Spinal cord (tissue), 10 donors: Measurements from ENCODE around the gene IL24. TPM values are rescaled to one million over a fixed set of nuclear protein-coding genes. Genes with fewer than 3 reads are reported as not detected.
"Not testable (repeated sequence)": the region's sequence is repeated elsewhere in the genome, so short reads cannot be mapped to it uniquely, and the experiment has no call there.

Experiments
- DNase-seq, 6 donors: peaks; one replicate each; pipeline versions ENCODE4 v3.0.0 to v3.0.0-alpha.2; 2013 to 2015; ENCODE audit warnings: low spot score in 6 of 6, low read depth in 4 of 6
- H3K27ac ChIP-seq: one replicate; pipeline ENCODE4 v1.5.1; 2013; ENCODE audit warnings: low read depth, low read length, control low read depth
- H3K27me3 ChIP-seq: one replicate; pipeline ENCODE4 v1.6.1; 2013; ENCODE audit warnings: low read length; ENCODE audit not compliant: control insufficient read depth, insufficient read depth
- H3K36me3 ChIP-seq: one replicate; pipeline ENCODE4 v1.6.1; 2013; ENCODE audit warnings: low read length; ENCODE audit not compliant: control insufficient read depth, insufficient read depth
- H3K4me1 ChIP-seq: one replicate; pipeline ENCODE4 v1.6.1; 2013; ENCODE audit warnings: low read length; ENCODE audit not compliant: control insufficient read depth, insufficient read depth
- H3K4me3 ChIP-seq: one replicate; pipeline ENCODE4 v1.5.1; 2013; ENCODE audit warnings: low read depth, low read length, control low read depth
- H3K9me3 ChIP-seq: one replicate; pipeline ENCODE4 v1.6.1; 2013; ENCODE audit warnings: low read length; ENCODE audit not compliant: control insufficient read depth, insufficient read depth
- WGBS: methylation state at CpG from one replicate; pipeline ENCODE4 v1.1.5; 2013; ENCODE audit warnings: missing lambda C conversion rate; ENCODE audit not compliant: insufficient coverage; 5-methylcytosine and 5-hydroxymethylcytosine counted together
- long read RNA-seq, 4 donors: transcript quantifications; one replicate each; lab custom pipeline, GENCODE V29; 2026
- polyA plus RNA-seq, 2 donors: library from polyadenylated mRNA; unstranded; fragments of 120-200 nt; gene quantifications; one replicate each; pipeline ENCODE4 v1.2.1, GENCODE V29; 2013; ENCODE audit not compliant: insufficient read length in 2 of 2
- total RNA-seq, 2 donors: library from RNA; depleted of rRNA in 1 of 2; stranded (reverse); fragments of 120-200 nt in 1 of 2; fragments of >200 nt in 1 of 2; gene quantifications; one replicate each; pipeline versions ENCODE4 v1.2.3 to v1.2.4, GENCODE V29; 2013 to 2014
- donor health status: healthy.

IL24 gene, protein sequence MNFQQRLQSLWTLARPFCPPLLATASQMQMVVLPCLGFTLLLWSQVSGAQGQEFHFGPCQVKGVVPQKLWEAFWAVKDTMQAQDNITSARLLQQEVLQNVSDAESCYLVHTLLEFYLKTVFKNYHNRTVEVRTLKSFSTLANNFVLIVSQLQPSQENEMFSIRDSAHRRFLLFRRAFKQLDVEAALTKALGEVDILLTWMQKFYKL
- total RNA-seq (not detected), polyA plus RNA-seq (under 1 TPM; 0.29 to 0.52 TPM)
- long read RNA-seq, donor 1: 0 reads
- long read RNA-seq, donor 2: 0 reads
- long read RNA-seq, donor 3: 0 reads
- long read RNA-seq, donor 4: 0 reads

DNA sequence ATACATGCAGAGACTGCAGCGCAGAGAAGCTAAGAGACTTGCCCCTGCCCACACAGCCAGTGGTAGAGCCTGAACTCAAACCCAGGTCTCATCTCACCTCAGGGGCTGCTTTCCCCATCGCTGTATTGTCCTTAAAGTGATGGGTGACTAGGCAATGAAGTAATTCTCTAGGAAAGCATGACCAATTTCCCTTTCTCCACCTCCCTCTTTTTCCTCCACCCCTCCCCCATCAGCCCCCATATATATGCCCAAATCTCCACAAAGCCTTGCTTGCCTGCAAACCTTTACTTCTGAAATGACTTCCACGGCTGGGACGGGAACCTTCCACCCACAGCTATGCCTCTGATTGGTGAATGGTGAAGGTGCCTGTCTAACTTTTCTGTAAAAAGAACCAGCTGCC, at the start of gene IL24:
Gene IL24, plus strand, starts transcription at position 269 of the 400 bp plus-strand sequence. CDS start 390 bp downstream, outside the sequence.
- Histone ChIP-seq H3K36me3 (no peaks in the 10 kb centered on the region), H3K4me1 (no peaks in the 10 kb centered on the region), H3K27ac (no peak within 1 kb of the TSS), H3K4me3 (no peak within 1 kb of the TSS), H3K9me3 (no peaks in the 10 kb centered on the region), H3K27me3 (no peaks in the 10 kb centered on the region)
- no peak for DNase-seq
- no CpG with 5 or more reads among the region's 4 CpGs for WGBS

GRCh38 chr1:206847946-206848345, 49.3 kb upstream of the IL24 start:
- Histone ChIP-seq H3K4me1 (no peaks in the 10 kb centered on the region), H3K27me3 (no peaks in the 10 kb centered on the region), H3K4me3 (no peak overlapping the region), H3K27ac (no peak overlapping the region), H3K9me3 (no peaks in the 10 kb centered on the region), H3K36me3 (no peaks in the 10 kb centered on the region)
- no peak for DNase-seq
- WGBS: no CpG with 5 or more reads among the region's 1 CpG

GRCh38 chr1:206850401-206850800, 46.8 kb upstream of the IL24 start:
- H3K4me1 ChIP-seq: no peaks in the 10 kb centered on the region
- WGBS: no CpG with 5 or more reads among the region's 2 CpGs
- peaks cover 1% of the 10 kb centered on the region for H3K9me3 ChIP-seq
- H3K27ac ChIP-seq: no peak overlapping the region
- no peaks in the 10 kb centered on the region for H3K27me3 ChIP-seq
- no peak overlapping the region for H3K4me3 ChIP-seq
- H3K36me3 ChIP-seq: no peaks in the 10 kb centered on the region
- no peak for DNase-seq

DNA sequence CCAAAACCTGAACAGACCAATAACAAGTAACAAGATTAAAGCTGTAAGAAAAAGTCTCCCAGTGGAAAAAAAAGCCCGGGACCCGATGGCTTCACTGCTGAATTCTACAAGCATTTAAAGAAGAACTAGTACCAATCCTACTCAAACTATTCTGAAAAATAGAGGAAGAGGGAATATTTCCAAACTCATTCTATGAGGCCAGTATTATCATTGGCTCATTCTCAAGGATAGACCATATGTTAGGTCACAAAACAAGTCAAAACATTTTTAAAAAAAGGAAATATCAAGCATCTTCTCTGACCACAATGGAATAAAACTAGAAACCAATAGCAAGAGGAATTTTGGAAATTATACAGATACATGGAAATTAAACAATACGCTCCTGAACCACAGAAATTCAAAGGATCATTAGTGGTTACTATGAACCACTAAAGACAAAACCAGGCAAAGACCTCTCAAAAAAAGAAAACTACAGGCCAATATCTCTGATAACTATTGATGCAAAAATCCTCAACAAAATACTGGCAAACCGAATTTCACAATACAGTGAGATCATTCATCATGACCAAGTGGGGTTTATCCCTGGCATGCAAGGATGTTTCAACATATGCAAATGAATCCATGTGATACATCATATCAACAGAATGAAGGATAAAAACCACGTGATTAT, 45.8 kb upstream of the IL24 start:
- DNase-seq: no peak

GRCh38 chr1:206852662-206853061, 44.6 kb upstream of the IL24 start:
- not testable (repeated sequence) for DNase-seq, H3K4me1 ChIP-seq, H3K4me3 ChIP-seq, H3K9me3 ChIP-seq, H3K27ac ChIP-seq, H3K27me3 ChIP-seq, H3K36me3 ChIP-seq
- 86% methylated on average over 1 of the region's 2 CpGs for WGBS

More for the DNA sequence above, 45.8 kb upstream of the IL24 start:
- H3K27me3 ChIP-seq: no peaks in the 10 kb centered on the region
- H3K9me3 ChIP-seq: peaks cover 1% of the 10 kb centered on the region
- H3K4me3 ChIP-seq: no peak overlapping the region
- WGBS: no CpG with 5 or more reads among the region's 5 CpGs
- H3K27ac ChIP-seq: no peak overlapping the region
- no peaks in the 10 kb centered on the region for H3K36me3 ChIP-seq
- no peaks in the 10 kb centered on the region for H3K4me1 ChIP-seq

DNA sequence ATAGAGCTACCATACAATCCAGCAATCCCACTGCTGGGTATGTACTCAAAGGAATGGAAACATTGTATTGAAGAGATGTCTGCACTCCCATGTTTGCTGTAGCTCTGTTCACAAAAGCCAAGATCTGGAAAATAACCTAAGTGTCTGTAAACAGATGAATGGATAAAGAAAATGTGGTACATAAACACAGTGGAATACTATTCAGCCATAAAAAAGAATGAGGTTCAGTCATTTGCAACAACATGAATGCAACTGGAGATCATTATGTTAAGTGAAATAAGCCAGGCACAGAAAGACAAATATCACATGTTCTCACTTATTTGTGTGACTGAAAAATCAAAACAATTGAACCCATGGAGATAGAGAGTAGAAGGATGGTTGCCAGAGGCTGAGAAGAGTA, 43.5 kb upstream of the IL24 start:
- not testable (repeated sequence) for H3K4me1 ChIP-seq, H3K27me3 ChIP-seq, H3K4me3 ChIP-seq, H3K36me3 ChIP-seq, H3K27ac ChIP-seq, H3K9me3 ChIP-seq, DNase-seq

- no peak overlapping the region for H3K27ac ChIP-seq
- 92% methylated on average over 1 of the region's 3 CpGs for WGBS
- H3K9me3 ChIP-seq: peaks cover 1% of the 10 kb centered on the region
- H3K36me3 ChIP-seq: no peaks in the 10 kb centered on the region
- DNase-seq: no peak
- H3K27me3 ChIP-seq: no peaks in the 10 kb centered on the region
- no peak overlapping the region for H3K4me3 ChIP-seq
- H3K4me1 ChIP-seq: no peaks in the 10 kb centered on the region
Observed at GRCh38 chr1:206854401-206855129, 42.7 kb upstream of the IL24 start.

DNA sequence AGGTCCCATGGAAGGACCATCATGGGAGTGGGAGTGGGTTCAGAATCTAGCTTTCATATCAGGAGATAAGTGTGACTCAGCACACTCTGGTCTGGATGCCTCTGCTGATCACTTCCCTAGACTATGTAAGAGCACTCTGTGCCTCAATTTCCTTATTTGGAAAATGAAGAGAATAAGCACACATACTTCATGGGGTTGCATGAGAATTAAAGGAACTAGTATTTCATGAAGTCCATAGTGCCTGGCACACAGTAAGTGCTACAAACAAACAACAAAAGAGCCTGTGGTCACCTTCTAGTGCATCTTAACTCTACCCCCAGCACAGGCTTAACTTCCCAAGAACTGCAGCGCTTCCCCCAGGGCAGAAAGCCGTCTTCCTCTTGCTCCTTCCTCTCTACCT, 41.4 kb upstream of the IL24 start:
- no peak for DNase-seq
- Histone ChIP-seq H3K27me3 (no peaks in the 10 kb centered on the region), H3K4me3 (no peak overlapping the region), H3K9me3 (peaks cover 1% of the 10 kb centered on the region), H3K36me3 (no peaks in the 10 kb centered on the region), H3K27ac (no peak overlapping the region), H3K4me1 (no peaks in the 10 kb centered on the region)
- WGBS: 91% methylated on average over 2 of the region's 2 CpGs

- no peaks in the 10 kb centered on the region for H3K36me3 ChIP-seq
- H3K27me3 ChIP-seq: no peaks in the 10 kb centered on the region
- WGBS: 83% methylated on average over 1 of the region's 5 CpGs
- H3K27ac ChIP-seq: no peak overlapping the region
- no peak for DNase-seq
- peaks cover 1% of the 10 kb centered on the region for H3K9me3 ChIP-seq
- no peaks in the 10 kb centered on the region for H3K4me1 ChIP-seq
- no peak overlapping the region for H3K4me3 ChIP-seq
Observed at GRCh38 chr1:206856674-206857464, 40.4 kb upstream of the IL24 start.
